Stimulated activated CD4-positive, alpha-beta T cell treated with anti-CD3 and anti-CD28 coated beads, TNF-alpha, amount 100 ng/mL, for 48 hours (primary cell): ENCODE results near the gene APOB.

ENCODE experiments used
- DNase-seq, 3 donors: peaks; one replicate each; pipeline ENCODE4 v3.0.0-alpha.2; 2020; ENCODE audit warnings: low read depth in 3 of 3

The APOB gene

GRCh38 chr2:21043744-21044532, at the start of gene APOB:
Gene APOB (minus strand): TSS chr2:21044073. CDS start chr2:21043945, 128 bp downstream.
- DNase-seq = no peak

- no peak for DNase-seq
Measured at GRCh38 chr2:21092308-21092869, 48.5 kb upstream of the APOB start.

- DNase-seq = no peak
Measured at GRCh38 chr2:21084401-21084800, 40.5 kb upstream of the APOB start.

- DNase-seq = no peak
Measured at GRCh38 chr2:21083482-21083881, 39.6 kb upstream of the APOB start.

- no peak for DNase-seq
Measured at GRCh38 chr2:21078296-21078695, 34.4 kb upstream of the APOB start.

- DNase-seq = no peak
Measured at GRCh38 chr2:21072477-21073242, 28.8 kb upstream of the APOB start.

- no peak for DNase-seq
Measured at GRCh38 chr2:21070341-21071257, 26.7 kb upstream of the APOB start.

GRCh38 chr2:21069746-21070340, 26.0 kb upstream of the APOB start:
- DNase-seq = no peak

GRCh38 chr2:21067859-21068537, 24.1 kb upstream of the APOB start:
- DNase-seq = no peak

GRCh38 chr2:21067125-21067524, 23.3 kb upstream of the APOB start:
- no peak for DNase-seq

GRCh38 chr2:21059885-21060610, 16.2 kb upstream of the APOB start:
- no peak for DNase-seq

- no peak for DNase-seq
Measured at GRCh38 chr2:21057097-21057496, 13.2 kb upstream of the APOB start.

GRCh38 chr2:21055879-21056790, 12.3 kb upstream of the APOB start:
- DNase-seq = no peak

- DNase-seq = no peak
Measured at GRCh38 chr2:21055451-21055850, 11.6 kb upstream of the APOB start.

GRCh38 chr2:21054011-21054410, 10.1 kb upstream of the APOB start:
- DNase-seq = no peak

- no peak for DNase-seq
Measured at GRCh38 chr2:21052044-21052443, 8.2 kb upstream of the APOB start.

- DNase-seq = no peak
Measured at GRCh38 chr2:21050164-21050563, 6.3 kb upstream of the APOB start.

GRCh38 chr2:21047141-21048009, 3.5 kb upstream of the APOB start:
- no peak for DNase-seq
